HG03565 (cell line): ENCODE results near the gene SLC51A.
"Not testable (repeated sequence)": the region's sequence is repeated elsewhere in the genome, so short reads cannot be mapped to it uniquely, and the experiment has no call there.

Experiments
- ATAC-seq: cut with Tn5 transposase; IDR thresholded peaks from one replicate; pipeline ENCODE4 v1.9.1; 2021; ENCODE audit warnings: mild to moderate bottlenecking, moderate library complexity; ENCODE audit not compliant: unreplicated experiment

The SLC51A gene

DNA sequence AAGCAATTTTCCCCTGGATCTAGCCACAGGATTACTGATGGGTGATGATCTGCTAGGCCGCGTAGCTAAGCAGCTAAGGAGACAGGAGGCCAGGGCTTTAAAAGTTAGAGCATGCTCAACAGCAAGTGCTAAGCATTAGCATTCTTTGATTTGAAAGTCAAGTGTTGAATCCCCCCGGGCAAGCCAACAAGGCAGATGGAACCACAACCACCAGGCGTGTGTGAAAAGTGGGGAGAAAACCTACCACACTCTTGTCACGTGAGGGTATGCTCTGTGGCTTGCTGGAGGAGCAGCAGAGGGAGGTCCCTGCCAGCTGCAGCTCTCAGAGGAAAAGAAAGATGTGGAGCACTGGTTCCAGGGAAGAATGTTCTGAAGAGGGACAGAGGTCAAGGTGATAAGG lies 20.9 kb downstream of the SLC51A start:
- no peak for ATAC-seq

DNA sequence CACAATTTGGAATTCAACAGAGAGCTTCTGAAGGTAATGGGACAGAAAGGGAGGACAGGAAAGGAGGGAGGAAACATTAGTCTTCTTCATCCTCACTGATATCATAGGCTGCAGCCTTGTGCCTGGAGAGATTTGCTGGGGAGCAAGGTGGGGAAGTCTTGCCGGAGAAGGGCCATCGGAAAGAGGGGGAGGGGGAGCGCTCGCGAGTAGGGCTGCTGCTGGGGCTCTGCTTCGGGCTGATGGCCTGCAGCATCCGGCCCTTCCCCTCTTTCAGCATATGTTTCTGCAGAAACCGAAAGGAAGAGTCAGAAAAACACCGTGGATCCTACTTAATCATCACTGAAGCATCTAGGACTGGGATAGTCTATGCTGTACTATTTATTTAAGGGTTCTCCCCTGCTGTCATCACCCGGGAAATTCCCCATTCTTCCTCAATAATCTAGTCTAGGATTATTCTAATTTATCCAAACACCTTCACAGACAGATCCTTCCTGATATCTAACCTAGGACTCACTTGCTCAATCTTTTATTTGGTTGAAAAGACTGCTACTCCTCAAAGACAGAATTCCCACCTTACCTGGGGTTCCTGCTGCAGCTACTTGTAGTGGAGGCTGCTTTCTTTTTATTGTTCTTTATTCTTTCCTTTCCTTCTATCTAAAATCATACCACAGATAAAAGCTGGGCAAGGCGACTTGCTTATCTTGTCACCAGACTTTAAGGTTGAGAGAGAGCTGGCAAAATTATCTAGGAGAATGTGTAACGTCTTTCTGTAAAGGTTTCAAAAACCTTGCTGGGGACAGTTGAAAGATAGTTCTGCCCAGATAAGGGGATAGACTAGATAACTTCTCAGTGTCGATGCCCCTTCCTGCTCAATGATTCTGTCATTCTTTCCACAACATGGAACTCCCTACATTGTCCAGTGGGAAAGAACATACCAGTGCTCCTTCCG lies 22.6 kb downstream of the SLC51A start:
- ATAC-seq: no peak

DNA sequence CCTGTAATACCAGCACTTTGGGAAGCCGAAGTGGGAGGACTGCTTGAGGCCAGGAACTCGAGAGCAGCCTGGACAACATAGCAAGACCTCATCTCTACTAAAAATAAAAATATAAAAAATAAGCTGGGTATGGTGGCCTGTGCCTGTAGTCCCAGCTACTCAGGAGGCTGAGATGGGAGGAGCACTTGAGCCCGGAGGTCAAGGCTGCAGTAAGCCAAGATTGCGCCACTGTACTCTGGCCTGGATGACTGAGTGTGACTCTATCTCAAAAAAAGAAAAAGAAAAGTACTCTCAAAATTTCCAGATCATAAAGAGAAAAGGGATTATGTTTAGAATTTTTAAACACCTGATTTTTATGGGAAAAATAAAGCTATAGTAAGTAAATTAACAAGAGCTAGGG lies 24.1 kb downstream of the SLC51A start:
- ATAC-seq: no peak

DNA sequence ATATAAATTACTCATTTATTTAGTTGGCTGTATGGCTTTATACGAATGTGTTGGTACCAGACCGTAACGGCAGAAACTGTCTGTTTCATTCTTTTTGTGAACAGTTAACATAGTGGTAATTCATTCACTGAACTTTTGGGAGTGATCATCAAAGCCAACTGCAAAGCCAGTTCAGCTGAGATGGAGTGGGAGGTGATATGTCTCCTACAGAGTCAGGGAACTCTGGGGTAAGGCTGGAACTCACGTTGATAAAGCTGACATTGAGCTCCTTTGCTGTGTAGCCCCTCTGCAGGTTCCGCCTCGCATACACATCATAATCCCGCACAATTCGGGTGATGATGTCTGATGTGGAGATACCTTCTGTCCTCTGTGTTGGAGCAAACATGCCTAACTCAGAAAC lies 25.4 kb downstream of the SLC51A start:
- no peak for ATAC-seq

DNA sequence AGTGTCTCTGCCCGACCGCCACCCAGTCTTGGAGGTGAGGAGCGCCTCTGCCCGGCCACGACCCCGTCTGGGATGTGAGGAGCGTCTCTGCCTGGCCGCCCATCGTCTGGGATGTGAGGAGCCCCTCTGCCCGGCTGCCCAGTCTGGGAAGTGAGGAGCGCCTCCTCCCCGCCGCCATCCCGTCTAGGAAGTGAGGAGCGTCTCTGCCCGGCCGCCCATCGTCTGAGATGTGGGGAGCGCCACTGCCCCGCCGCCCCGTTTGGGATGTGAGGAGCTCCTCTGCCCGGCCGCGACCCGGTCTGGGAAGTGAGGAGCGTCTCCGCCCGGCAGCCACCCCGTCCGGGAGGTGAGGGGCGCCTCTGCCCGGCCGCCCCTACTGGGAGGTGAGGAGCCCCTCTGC lies 27.8 kb downstream of the SLC51A start:
- ATAC-seq: not testable (repeated sequence)

DNA sequence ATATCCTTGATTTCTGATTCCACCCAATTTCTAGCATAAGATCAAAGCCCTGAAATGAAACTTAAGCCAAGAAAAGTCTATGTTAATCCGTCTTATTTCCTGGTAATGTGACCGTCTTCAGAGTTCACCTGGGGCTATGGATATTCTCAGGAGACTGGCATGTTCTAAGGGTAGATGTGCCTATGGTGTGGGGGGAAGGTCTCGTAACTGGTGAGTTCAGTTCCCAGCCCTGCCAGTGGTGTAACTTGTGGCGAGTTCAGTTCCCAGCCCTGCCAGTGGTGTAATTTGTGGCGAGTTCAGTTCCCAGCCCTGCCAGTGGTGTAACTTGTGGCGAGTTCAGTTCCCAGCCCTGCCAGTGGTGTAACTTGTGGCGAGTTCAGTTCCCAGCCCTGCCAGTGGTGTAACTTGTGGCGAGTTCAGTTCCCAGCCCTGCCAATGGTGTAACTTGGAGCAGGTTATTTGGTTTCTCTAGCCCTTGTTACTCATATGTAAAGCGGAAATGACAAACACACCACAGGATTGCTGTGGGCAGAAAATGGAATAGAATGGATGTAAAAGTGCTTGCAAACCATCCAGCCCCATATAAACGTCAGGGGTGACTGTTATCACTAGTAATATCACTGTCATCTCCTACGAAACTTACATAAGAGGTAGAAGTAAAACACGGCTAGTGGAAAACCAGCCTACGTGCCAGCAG lies 30.4 kb downstream of the SLC51A start:
- ATAC-seq: no peak

DNA sequence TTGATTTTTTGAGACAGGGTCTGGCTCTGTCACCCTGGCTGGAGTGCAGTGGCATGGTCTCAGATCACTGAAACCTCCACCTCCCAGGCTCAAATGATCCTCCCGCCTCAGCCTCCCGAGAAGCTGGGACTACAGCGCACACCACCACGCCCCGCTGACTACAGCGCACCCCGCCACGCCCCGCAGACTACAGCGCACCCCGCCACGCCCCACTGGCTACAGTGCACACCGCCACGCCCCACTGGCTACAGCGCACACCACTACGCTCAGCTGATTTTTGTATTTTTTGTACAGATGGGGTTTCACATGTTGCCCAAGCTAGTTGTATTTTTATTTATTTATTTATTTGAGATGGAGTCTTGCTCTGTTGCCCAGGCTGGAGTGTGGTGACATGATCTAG lies 35.6 kb downstream of the SLC51A start:
- ATAC-seq: no peak

DNA sequence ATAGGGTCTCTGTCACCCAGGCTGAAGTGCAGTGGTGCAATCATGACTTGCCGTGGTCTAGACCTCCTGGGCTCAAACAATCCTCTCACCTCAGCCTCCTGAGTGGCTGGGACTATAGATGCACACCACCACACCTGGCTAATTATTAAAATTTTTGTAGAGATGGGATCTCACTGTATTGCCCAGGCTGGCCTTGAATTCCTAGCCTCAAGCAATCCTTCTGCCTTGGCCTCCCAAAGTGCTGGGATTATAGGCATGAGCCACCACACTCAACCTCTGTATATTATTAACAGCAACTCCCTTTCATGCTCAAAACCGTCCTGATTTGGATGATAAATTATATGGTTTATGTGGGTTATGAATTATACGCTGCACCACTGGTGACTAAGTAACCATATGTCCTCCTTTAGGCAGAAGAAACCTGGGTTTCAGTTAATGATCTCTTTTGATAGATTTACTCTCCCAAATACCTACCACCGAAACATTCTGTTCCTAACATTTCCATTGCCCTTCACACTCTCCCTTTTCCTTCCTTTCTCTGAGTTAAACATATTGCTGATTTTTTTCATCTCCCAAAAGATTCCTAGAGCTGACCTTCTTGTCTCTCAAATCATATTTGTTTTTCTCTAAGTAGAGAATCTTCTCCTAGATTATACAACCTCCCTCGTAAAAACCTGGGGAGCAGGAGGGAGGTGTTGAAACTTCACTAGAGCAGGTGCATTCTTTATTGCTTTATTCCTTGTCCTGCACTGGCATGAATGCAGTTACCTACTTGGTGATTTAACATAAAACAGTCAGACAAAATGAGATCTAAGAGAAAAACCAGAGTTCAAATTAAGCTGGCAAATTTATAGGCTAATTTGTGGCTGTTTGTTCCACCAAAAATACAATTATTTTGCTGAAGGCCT lies 38.3 kb downstream of the SLC51A start:
- no peak for ATAC-seq

DNA sequence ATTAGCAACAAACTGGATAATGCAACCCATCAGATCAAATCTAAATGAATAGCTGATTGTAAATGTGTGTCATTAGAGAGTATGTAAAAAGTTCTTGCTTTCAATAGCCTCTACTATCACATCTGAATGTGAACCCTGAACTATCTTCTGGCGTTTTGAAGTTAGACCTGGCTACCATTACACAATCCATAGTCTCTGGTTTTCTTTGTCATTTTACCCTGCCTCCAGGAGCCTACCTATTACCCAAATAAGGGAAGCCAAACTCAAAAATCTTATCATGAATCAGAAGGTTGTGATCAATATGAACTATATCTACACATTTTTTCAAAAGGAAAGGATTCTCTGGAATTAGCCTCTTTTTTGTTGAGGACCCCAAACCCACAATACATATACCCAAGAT lies 39.4 kb downstream of the SLC51A start:
- no peak for ATAC-seq

DNA sequence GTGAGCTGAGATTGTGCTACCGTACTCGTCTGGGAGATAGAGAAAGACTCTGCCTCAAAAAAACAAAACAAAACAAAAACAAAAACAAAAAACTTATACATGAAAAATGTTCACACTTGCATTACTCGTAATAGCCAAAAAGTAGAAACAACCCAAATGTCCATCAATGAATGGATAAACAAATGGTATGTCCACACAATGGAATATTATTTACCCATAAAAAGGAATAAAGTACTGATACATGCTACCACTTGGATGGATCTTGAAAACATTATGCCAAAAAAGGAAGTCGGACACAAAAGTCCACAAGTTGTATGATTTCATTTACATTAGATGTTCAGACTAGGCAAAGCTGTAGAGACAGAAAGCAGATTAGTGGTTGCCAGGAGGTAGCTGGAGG lies 44.5 kb downstream of the SLC51A start:
- ATAC-seq: no peak

DNA sequence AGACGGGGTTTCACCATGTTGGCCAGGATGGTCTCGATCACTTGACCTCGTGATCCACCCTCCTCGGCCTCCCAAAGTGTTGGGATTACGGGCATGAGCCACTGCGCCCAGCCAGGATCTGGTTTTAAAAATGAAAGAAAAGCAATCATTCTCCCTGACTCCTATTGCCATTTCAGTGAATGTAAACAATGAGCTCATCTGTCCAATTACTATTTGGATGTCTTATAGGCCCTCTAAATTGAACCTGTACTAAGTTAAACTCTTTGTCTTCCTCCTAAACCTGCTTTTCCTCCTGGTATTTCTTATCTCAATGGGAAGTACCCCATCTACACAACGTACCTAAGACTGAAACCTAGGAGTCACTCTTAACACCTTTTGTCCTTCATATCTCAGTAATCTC lies 47.5 kb downstream of the SLC51A start:
- no peak for ATAC-seq

DNA sequence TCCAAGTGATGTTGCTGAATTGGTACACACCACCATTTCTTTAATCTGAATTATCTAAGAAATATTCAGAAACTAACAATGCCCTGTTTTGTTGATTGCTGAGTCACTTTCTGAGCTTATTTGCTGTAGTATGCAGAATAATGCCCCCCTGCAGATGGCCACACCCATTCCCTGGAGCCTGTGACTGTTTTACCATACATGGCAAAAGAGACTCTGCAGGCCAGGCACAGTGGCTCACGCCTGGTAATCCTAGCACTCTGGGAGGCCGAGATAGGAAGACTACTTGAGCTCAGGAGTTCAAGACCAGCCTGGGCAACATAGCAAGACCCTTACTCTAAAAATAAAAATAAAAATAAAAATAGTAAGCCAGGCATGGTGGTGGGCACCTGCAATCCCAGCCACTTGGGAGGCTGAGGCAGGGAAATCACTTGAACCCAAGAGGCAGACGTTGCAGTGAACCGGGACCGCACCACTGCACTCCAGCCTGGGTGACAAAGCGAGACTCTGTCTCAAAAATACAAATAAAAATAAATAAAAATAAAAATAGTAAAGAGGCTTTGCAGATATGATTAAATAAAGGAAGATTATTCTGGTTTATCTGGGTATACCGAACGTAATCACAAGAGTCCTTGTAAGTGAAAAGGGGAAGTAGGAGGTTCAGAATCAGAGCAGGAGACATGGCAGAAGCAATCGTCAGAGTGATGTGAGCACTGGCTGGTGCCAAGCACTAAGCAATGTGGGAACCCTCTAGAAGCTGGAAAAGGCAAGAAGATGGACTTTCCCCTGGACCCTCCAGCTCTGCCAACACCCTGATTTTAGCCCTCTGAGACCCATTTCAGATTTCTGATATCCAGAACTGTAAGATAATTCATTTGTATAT lies 52.2 kb downstream of the SLC51A start:
- no peak for ATAC-seq

DNA sequence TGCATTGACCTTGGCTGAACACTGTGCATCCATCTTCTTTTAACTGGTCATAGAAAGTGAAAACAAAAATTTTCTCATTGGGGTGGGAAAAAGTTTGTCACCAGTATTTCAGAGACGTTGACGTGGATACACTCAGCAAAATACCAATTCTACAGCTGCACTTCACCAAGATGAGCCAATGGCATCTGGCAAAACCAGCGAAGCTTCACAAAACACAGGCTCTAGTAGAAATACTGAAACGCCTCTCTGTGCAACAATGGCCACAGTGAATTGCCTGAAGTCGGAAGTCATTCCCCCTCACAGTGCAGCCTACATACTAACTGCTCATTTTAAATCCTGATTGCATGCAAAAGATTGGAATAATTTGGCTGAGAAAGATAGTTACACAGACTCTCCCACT lies 54.2 kb downstream of the SLC51A start:
- ATAC-seq: no peak

DNA sequence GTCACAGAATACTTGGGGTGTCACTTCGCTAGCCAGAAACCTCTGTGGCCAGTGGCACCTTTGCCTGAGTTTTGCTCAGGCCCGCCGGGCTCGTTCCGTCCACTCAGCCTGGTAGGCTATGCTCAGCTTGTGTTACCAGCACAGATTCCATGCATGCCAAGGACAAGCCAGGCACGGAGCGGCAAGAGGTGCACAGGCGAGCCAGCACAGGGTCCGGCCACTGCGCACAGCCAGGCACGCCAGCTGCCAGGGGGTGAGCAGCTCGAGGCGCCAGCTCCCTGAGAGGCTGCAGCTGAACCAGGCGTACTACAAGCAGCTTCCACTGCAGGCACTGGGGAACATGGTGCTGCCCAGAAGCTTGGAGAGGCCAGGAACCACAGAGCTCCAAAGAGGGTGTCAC lies 56.5 kb downstream of the SLC51A start:
- no peak for ATAC-seq

DNA sequence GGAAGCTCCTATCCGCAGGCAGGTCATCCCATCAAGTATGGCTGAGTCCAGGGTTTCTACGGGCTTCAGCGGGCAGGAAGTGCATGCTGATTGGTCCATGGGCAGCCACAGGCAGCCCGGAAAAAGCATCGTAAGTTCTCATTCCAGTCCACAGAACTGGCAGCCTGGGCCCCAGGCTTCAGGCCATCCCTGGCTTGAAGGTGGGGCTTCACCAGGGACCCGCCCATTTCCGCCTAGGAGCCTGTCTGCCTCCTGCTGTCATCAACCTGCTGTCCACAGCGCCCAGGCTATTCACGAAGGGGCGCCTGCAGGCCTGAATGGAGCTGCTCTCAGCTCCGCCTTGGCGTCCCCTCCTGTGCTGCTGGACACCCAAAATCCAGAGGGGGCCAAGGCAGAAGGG lies 57.3 kb downstream of the SLC51A start:
- ATAC-seq: no peak

DNA sequence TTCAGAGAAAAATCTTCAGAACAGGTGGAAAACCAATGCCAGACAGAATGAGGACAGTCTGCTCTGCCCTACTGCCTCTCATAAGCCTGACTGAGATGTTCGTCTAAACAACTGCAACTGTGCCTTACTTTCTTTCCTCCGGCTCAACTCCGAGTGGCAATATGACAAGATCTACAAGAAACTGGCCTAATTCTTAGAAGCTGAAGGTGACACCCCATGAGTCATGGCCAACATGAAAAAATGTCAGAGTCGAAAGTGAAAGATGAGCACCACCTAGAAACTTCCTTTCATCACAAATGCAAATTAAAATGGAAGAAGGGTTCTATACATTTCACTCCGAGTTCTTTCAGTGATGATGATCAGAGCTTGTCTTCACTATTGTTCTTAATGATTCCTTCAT lies 58.3 kb downstream of the SLC51A start:
- ATAC-seq: peak; percentile 69

DNA sequence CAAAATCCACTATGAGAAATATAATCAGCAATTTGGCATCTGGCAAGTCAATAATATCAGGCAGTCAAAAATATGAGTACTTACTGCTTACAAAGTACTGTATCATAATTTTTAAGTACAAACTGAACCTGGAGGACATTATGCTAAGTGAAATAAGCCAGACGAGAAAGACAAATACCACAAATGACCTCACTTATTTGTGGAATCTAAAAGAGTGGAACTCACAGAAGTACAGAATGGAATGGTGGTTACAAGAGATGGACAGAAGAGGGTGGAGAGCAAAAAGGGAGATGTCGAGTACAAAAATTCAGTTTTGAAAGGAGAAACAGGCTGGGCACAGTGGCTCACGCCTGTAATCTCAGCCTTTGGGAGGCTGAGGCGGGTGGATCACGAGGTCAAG lies 58.8 kb downstream of the SLC51A start:
- no peak for ATAC-seq

DNA sequence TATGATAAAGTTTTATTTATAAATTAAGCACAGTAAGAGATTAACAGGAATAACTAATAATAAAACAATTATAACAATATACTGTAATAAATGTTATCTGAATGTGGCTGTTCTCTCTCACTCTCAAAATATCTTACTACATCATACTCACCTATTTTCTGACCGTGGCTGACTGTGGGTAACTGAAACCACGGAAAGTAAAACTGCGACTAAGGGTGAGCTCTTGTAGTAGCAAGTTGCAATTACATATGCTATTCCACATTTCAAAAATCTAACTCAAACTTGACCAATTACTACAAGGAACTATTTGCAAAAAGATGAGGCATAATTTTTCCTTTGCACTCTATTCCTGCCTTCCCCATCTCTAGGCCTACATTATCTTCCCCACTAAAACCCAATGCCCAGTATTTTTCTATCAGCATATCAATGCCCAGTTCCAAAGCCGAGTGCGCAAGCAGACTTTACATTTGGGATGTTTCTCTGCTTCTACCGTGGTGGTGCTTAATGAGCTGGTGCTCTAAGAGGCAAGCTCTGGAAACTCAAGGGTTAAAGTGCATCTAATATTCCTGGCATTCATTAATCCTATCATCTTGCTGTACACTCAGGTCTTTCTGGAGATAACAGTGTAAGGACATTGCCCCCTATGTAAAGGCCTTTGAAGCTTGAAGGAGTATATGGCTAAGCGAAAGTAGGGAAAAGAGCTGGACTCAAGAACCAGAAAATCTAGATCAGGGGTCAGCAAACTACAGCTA lies 64.5 kb downstream of the SLC51A start:
- peak; percentile 51 for ATAC-seq

DNA sequence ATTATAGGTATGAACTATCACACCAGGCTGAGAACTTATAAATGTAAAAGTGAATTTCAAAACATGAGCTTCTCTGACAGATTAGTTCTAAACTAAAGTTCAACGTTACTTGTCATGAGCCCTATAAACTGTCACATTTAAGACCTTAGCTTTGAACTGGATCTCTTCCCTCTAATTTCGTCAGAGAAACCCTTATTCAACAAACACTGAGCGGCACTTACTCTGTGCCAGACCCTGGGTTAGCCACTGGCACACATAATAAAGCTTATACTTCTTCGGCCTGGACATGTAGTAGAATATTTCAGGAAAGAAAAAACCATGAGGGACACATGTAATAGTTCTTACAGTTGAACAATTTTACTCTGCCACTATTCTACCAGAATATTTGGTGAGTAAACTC lies 65.6 kb downstream of the SLC51A start:
- ATAC-seq: no peak
